HPDE6-E6E7 (cell line): ENCODE results near the gene XPO6.

Source experiments
- DNase-seq: peaks from one replicate; pipeline ENCODE4 v3.0.0; 2011; ENCODE audit warnings: missing footprints; ENCODE audit errors: extremely low spot score

The XPO6 gene

GRCh38 chr16:28062261-28062846 is 149.4 kb downstream of the XPO6 start:
- no peak for DNase-seq

- DNase-seq = no peak
Measured at GRCh38 chr16:28061352-28062101, 150.2 kb downstream of the XPO6 start.

- DNase-seq = no peak
Measured at GRCh38 chr16:28059841-28060575, 151.8 kb downstream of the XPO6 start.

GRCh38 chr16:28058839-28059589 is 152.8 kb downstream of the XPO6 start:
- DNase-seq = no peak

- DNase-seq = no peak
Measured at GRCh38 chr16:28057949-28058348, 153.8 kb downstream of the XPO6 start.

DNA sequence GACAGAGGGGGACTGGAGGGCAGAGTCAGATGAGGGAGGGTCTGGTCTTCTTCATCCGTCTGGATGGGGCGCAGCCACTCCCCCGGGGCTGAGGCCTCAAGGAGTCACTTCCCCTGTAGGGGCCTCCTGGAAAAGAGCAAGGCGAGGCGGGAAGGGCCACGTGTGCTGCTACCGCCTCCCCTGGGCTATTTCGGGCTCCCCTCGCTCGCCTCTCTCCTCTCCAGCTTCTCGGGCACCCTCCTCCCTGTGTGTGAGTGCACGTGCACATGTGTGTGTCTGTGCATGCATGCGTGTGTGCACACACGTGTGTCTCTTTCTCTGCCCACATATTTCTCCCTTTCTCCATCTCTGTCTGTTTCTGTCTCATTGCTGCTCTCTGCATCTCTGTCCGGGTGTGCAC is 158.3 kb downstream of the XPO6 start:
- DNase-seq = no peak

GRCh38 chr16:28052274-28053128 is 159.3 kb downstream of the XPO6 start:
- DNase-seq = no peak

DNA sequence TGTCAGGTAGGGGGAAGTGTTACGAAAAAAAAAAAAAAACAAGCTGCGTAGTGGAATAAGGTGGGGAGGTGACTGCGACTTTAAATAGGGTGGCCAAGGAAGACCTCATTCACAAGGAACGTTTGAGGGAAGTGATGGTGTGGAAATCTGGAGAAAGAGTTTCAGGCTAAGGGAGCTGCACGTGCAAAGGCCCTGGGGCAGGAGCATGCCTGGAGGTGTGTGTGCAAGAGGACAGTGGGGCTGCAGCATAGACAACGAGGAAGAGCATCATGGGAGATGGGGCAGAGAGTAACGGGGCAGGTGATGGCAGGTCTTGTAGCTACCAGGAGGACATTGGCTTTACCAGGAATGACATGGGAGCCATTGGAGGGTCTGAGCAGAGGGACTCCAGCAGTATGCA is 160.3 kb downstream of the XPO6 start:
- DNase-seq = no peak
